Stimulated activated CD4-positive, alpha-beta T cell treated with anti-CD3 and anti-CD28 coated beads, Interleukin-2, amount 100 ng/mL, for 24 hours (primary cell): Measurements from ENCODE around the gene DTNB.
"Not testable (repeated sequence)": the region's sequence is repeated elsewhere in the genome, so short reads cannot be mapped to it uniquely, and the experiment has no call there.

ENCODE experiments used
- DNase-seq, 2 donors: peaks; one replicate each; pipeline ENCODE4 v3.0.0-alpha.2; 2020

DTNB gene

GRCh38 chr2:25682082-25682481 lies 8.7 kb upstream of the DTNB start:
- DNase-seq: no peak

- DNase-seq: no peak
These were observed 4.5 kb upstream of the DTNB start for GRCh38 chr2:25677877-25678276.

- DNase-seq: no peak
These were observed 643 bp upstream of the DTNB start for GRCh38 chr2:25674077-25674362.

GRCh38 chr2:25672494-25673299 lies 680 bp downstream of the DTNB start:
- peak; percentile 73 to 74 for DNase-seq

GRCh38 chr2:25671622-25672021 lies 1.8 kb downstream of the DTNB start:
- DNase-seq: no peak

GRCh38 chr2:25669520-25669919 lies 3.9 kb downstream of the DTNB start:
- DNase-seq: no peak

- DNase-seq: no peak
These were observed 7.2 kb downstream of the DTNB start for GRCh38 chr2:25666218-25666617.

- not testable (repeated sequence) for DNase-seq
These were observed 7.9 kb downstream of the DTNB start for GRCh38 chr2:25665429-25665828.

- no peak for DNase-seq
These were observed 8.4 kb downstream of the DTNB start for GRCh38 chr2:25664965-25665307.

- DNase-seq: peak; percentile 19 to 27
These were observed 9.0 kb downstream of the DTNB start for GRCh38 chr2:25664183-25664964.

GRCh38 chr2:25655316-25655715 lies 18.1 kb downstream of the DTNB start:
- DNase-seq: no peak

GRCh38 chr2:25654801-25655200 lies 18.6 kb downstream of the DTNB start:
- DNase-seq: no peak

- DNase-seq: no peak
These were observed 21.5 kb downstream of the DTNB start for GRCh38 chr2:25651782-25652455.

- no peak for DNase-seq
These were observed 22.3 kb downstream of the DTNB start for GRCh38 chr2:25651066-25651465.

GRCh38 chr2:25650256-25650655 lies 23.1 kb downstream of the DTNB start:
- no peak for DNase-seq

- no peak for DNase-seq
These were observed 23.6 kb downstream of the DTNB start for GRCh38 chr2:25649786-25650185.

- DNase-seq: no peak
These were observed 31.1 kb downstream of the DTNB start for GRCh38 chr2:25642298-25642697.

- no peak for DNase-seq
These were observed 33.7 kb downstream of the DTNB start for GRCh38 chr2:25639696-25640095.

- DNase-seq: no peak
These were observed 34.2 kb downstream of the DTNB start for GRCh38 chr2:25639131-25639530.

GRCh38 chr2:25635797-25636196 lies 37.6 kb downstream of the DTNB start:
- no peak for DNase-seq

GRCh38 chr2:25633801-25634200 lies 39.6 kb downstream of the DTNB start:
- DNase-seq: not testable (repeated sequence)

GRCh38 chr2:25632396-25632795 lies 41.0 kb downstream of the DTNB start:
- no peak for DNase-seq

- no peak for DNase-seq
These were observed 48.7 kb downstream of the DTNB start for GRCh38 chr2:25624635-25625034.

GRCh38 chr2:25623361-25623760 lies 50.0 kb downstream of the DTNB start:
- no peak for DNase-seq
